Right renal pelvis (tissue), 4 donors: Measurements from ENCODE around the gene JPH3. TPM values are rescaled to one million over a fixed set of nuclear protein-coding genes. Genes with fewer than 3 reads are reported as not detected.
A peak's percentile ranks its signal among the peaks of the same experiment; 100 is the strongest.

Source experiments
- DNase-seq, 4 donors: peaks; one replicate each; pipeline ENCODE4 v3.0.0-alpha.2; 2013; ENCODE audit warnings: low read depth in 4 of 4, low spot score in 3 of 4, missing footprints in 1 of 4
- polyA plus RNA-seq, 4 donors: library from polyadenylated mRNA; unstranded; fragments of 120-200 nt; gene quantifications; one replicate each; pipeline ENCODE4 v1.2.1, GENCODE V29; 2013; ENCODE audit not compliant: insufficient read length in 4 of 4

The JPH3 gene
- polyA plus RNA-seq, 4 donors, result 0.53 to 1.3 (median 0.70) TPM

GRCh38 chr16:87622756-87623319 lies 20.5 kb downstream of the JPH3 start:
- DNase-seq, result no peak

- no peak for DNase-seq
These were observed 23.0 kb downstream of the JPH3 start for GRCh38 chr16:87625241-87625797.

GRCh38 chr16:87626401-87626800 lies 24.1 kb downstream of the JPH3 start:
- no peak for DNase-seq

DNA sequence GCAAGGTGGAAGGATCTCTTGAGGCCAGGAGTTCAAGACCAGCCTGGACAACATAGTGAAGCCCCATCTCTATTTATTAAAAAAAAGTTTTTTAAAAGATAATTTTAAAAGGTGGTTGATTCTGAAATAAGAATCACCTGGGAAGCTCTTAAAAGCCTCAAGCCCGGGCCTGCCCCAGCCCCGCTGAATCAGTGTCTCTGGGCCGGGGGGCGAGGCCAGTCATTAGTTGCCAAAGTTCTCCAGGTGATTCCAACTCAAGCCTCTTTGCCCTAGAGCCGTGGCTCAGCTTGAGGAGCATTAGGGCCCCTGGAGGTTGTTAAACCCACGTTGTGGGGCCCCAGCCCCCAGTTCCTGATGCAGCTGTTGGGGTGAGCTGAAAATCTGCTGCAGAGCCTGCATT lies 24.6 kb downstream of the JPH3 start:
- no peak for DNase-seq

- DNase-seq, result no peak
These were observed 25.4 kb downstream of the JPH3 start for GRCh38 chr16:87627542-87628245.

DNA sequence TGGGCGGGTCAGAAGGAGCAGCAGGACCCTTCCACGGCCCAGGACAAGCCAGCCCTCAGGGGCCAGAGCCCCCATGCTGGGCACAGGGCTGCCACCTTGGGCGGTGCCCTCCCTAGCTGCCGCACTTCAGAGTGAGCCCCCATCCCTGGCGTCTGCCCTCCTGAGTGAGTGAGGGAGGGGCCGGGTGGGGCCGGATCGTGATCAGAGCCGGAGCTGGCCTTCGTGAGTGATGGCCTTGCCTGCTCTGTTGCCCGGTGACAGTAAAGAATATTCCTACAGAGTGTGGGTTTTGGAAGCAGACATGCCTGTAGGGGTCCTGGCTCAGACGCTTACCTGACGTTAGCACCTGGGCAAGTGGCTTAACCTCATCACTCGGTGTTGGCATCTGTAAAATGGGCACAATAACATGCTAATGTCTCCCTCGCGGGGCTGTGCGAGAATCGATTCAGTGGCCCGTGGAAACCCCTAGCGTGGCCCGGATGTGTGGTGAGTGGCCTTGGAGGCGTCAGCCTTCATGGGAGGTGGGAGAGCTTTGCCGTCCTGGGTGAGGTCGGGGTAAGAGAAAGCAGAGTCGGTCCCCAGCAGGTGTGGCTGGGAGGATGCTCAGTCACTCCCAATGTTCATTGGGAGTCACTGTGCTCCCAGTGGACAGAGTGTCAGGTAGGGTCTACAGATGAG lies 26.1 kb downstream of the JPH3 start:
- no peak for DNase-seq

GRCh38 chr16:87628940-87629339 lies 26.6 kb downstream of the JPH3 start:
- DNase-seq, result no peak

GRCh38 chr16:87631067-87631466 lies 28.8 kb downstream of the JPH3 start:
- no peak for DNase-seq

DNA sequence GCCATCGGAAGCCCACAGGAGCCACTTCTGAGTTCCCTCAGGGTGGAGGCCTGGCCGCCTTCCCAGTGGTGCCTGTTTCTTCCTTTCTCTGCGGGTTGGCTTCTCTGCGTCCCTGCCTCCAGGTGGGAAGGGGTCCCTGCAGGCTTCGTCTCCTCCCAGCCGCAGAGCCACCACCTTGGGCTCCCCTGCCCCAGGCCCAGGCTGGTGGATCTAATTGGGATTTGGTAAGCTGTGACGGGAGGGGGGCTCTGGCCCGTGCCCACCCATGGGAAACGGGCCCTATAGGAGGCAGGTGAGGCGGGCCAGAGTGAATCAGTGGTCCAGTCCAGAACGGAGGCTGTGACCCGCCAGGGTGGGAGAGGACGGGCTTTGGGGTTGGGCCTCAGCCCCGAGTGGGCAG lies 32.1 kb downstream of the JPH3 start:
- no peak for DNase-seq

DNA sequence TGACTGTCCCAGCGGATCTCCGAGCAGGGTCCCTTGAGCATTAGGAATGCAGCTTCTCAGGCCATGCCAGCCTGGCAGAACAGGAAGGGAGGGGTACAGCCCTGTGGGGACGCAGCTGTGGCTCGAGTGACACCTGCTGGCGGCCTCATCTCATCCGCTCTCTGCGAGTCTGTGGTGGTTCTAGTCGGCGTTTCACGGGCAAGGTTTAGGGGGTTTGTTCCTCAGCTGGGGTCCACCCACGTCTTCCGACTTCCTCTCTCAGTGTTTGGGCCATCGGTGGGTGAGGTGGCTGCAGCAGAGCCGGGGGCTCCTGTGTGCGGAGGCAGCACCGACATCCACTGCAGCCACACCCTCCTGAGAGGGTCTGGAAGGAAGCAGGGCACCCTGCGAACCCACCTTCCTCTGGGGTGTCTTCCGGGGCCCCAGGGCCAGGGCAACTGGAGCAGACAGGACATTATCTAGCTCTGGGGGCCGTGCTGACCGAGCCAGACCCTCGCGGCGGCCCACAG lies 33.3 kb downstream of the JPH3 start:
- no peak for DNase-seq

DNA sequence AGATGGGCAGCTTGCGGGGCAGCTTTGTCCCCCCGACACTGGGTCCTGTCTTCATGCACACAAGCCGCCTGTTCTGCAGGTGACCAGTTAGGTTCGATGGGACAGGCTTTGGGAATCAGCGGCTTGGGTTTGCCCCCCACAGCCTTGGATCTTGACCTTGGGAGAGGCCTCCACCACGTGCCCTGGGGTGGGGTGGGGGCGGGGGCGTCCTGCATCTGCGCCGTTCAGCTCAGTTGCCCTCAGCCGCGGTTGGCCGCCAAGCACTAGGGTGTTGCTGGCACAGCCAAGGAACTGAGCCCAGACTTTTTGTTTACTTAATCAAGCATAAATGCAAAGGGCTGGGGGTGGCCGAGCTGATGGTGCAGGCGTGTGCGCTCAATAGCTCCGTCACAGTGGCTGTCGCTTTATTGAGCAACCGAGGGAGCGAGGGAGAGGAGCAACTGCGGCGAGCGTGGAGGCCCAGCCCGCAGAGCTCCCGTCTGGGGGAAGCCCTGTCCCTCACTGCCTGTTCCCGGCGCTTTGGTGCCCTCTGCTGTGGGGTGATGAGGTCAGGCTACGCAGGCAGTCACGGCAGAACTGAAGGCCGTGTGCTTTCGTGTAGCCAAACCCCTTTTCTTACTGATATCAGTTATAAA lies 33.9 kb downstream of the JPH3 start:
- DNase-seq, result peak in 2 of 4 donors; percentile 34 to 38

- DNase-seq, result no peak
These were observed 34.4 kb downstream of the JPH3 start for GRCh38 chr16:87636741-87637140.

GRCh38 chr16:87637357-87637756 lies 35.0 kb downstream of the JPH3 start:
- no peak for DNase-seq

DNA sequence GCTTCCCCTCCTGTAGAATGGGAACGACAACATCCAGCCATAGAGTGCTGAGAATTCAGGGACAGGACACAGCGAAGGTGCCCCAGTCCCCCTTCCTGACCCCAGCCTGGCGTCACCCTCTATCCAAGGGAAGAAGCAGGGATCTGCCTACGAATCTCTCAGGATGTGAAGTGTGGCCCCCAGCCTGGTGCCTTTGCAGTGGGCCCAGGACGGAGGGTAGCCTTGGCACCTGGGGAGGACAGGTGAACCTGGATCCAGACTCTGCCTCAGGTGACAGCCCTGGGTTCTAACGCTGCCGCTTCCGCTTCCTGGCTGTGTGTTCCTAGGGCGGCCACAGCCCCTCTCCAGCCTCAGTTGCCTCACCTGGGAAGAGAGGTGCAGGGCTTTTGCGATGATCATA lies 36.4 kb downstream of the JPH3 start:
- no peak for DNase-seq

DNA sequence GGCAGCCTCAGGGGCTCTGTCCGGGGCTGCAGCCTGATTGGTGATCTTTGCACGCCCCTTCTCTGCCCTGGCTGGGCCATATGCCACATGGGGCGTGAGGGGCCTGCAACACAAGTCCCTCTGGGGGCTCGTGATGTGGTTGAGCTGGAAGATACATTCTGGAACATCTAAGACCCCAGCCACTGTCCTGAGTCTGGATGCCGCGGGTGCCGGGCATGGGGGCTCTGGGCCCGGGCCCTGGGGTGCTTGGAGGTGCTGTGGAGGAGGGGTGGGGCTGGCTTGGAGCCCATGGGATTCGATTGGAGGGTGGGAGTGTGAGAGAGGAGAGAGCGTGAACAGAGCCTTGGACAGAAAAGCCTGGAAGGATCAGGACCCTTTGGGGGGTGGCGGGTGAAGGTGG lies 39.4 kb downstream of the JPH3 start:
- DNase-seq, result no peak

DNA sequence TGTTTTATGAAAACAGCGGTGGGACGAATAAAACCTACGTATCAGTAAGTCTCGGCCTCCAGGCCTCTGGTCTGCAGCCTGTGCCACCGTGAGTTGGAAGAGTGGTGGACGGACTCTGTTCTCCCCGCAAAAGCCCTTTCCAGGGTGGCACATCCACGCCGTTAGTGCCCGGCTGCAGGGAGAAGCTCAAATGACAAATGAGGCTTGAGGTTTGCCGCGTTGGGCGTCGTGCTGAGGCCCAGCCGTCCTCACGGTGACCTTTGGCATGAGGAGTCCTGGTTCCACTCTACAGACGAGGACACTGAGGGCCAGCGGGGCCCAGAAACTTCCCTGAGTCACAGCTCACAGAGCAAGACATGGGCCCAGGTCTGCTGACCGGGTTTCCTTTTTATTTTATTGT lies 40.2 kb downstream of the JPH3 start:
- DNase-seq, result no peak

DNA sequence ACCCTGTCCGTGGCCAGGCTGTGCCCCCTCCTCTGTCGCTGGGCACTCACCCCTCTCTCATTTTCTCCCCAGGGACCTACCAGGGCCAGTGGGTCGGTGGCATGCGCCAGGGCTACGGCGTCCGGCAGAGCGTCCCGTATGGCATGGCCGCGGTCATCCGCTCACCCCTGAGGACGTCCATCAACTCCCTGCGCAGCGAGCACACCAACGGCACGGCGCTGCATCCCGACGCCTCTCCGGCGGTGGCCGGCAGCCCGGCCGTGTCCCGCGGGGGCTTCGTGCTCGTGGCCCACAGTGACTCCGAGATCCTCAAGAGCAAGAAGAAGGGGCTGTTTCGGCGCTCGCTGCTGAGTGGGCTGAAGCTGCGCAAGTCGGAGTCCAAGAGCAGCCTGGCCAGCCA lies 41.9 kb downstream of the JPH3 start:
- DNase-seq, result no peak

DNA sequence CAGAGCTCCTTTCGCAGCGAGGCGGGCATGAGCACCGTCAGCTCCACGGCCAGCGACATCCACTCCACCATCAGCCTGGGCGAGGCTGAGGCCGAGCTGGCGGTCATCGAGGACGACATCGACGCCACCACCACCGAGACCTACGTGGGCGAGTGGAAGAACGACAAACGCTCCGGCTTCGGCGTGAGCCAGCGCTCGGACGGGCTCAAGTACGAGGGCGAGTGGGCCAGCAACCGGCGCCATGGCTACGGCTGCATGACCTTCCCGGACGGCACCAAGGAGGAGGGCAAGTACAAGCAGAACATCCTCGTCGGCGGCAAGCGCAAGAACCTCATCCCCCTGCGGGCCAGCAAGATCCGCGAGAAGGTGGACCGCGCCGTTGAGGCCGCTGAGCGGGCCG lies 42.3 kb downstream of the JPH3 start:
- DNase-seq, result no peak

- DNase-seq, result no peak
These were observed 43.5 kb downstream of the JPH3 start for GRCh38 chr16:87645802-87646201.

- no peak for DNase-seq
These were observed 45.3 kb downstream of the JPH3 start for GRCh38 chr16:87647431-87648185.
